Ovary (tissue), 9 donors: Measurements from ENCODE around the gene LCLAT1. TPM values are rescaled to one million over a fixed set of nuclear protein-coding genes. Genes with fewer than 3 reads are reported as not detected.
"Not testable (repeated sequence)": the region's sequence is repeated elsewhere in the genome, so short reads cannot be mapped to it uniquely, and the experiment has no call there.

Experiments
- DNase-seq, 5 donors: peaks; one replicate each; pipeline ENCODE4 v3.0.0-alpha.2; 2019 to 2020
- H3K27ac ChIP-seq, 2 donors: fragments of 200-600 bp; one replicate each; pipeline versions ENCODE4 v1.5.1 to v1.8.0; 2019 to 2022
- H3K27me3 ChIP-seq: fragments of 200-600 bp; one replicate; pipeline ENCODE4 v1.8.0; 2022
- H3K36me3 ChIP-seq: fragments of 200-600 bp; sonication (generic); one replicate; pipeline ENCODE4 v1.5.1; 2019
- H3K4me1 ChIP-seq: one replicate; pipeline ENCODE4 v1.8.1; 2013; ENCODE audit warnings: mild to moderate bottlenecking, moderate library complexity; ENCODE audit not compliant: insufficient read depth
- H3K4me3 ChIP-seq: fragments of 200-600 bp; sonication (generic); one replicate; pipeline ENCODE4 v1.5.1; 2017
- H3K9me3 ChIP-seq, 2 donors: fragments of 200-600 bp in 1 of 2; sonication (generic) in 1 of 2; one replicate each; pipeline versions ENCODE4 v1.5.1 to v1.8.1; 2013 to 2019; ENCODE audit warnings: mild to moderate bottlenecking in 1 of 2, moderate library complexity in 1 of 2
- CTCF ChIP-seq, 3 donors: fragments of 450-650 bp in 2 of 3; fragments of 200-600 bp in 1 of 3; IDR thresholded peaks; one replicate each; pipeline versions ENCODE4 v1.5.1 to v1.8.0; 2016 to 2022; ENCODE audit warnings: antibody characterized with exemption in 3 of 3, mild to moderate bottlenecking in 1 of 3
- EP300 ChIP-seq: sonication (generic); formaldehyde crosslinking; IDR thresholded peaks from one replicate; pipeline ENCODE4 v1.6.1; 2017; ENCODE audit warnings: antibody characterized with exemption
- POLR2A ChIP-seq: fragments of 450-650 bp; IDR thresholded peaks from one replicate; pipeline ENCODE4 v1.6.1; 2017; ENCODE audit warnings: antibody characterized with exemption, mild to moderate bottlenecking, moderate library complexity
- WGBS, 3 donors: extraction: QIAGEN DNeasy Blood & Tissue Kit in 1 of 3; methylation state at CpG; one replicate each; pipeline versions ENCODE4 v1.1.5 to v1.1.7; 2013 to 2017; 5-methylcytosine and 5-hydroxymethylcytosine counted together
- intact Hi-C, 4 donors: fragments of 100-400 bp; cut with DNase I; formaldehyde crosslinking; loops; one replicate each; pipeline versions ENCODE4 v1.11.0 to v1.15.1; 2022 to 2023
- polyA plus RNA-seq, 2 donors: library from polyadenylated mRNA; stranded (reverse); fragments of 200-250 nt in 1 of 2; fragments of 350-450 nt in 1 of 2; fragmentation: Illumina TruSeq in 1 of 2; extraction: RNeasy Lipid Tissue Mini Kit (QIAGEN cat#74804) in 1 of 2; gene quantifications; one replicate each; pipeline ENCODE4 v1.2.3, GENCODE V29; 2013 to 2014
- total RNA-seq, 7 donors: library from RNA; depleted of rRNA in 2 of 7; stranded (reverse); fragments of >200 nt in 2 of 7; fragmentation: NEBNext Ultra II Directional in 3 of 7; extraction: Animal tissue kit (Norgen Biotek cat#: 25700) in 3 of 7; gene quantifications; one replicate each; pipeline versions ENCODE4 v1.1.0 to v1.2.4, GENCODE V29; 2016 to 2023
- donor health status: DM: no; HTN: no; CAD: no; lungs with moderate emphysema.
- donor health status: DM: no; HTN: no; CAD: no.
- donor health status: Bipolar disorder and iron deficiency.
- donor health status: DM: yes; HTN: yes; CAD: no.
- donor health status: DM: no; HTN: no; CAD: no.
- donor health status: DM: yes; HTN: yes; CAD: no.

Gene LCLAT1
- total and polyA plus RNA-seq, 9 donors = 3.2 to 26.5 (median 22.6) TPM

GRCh38 chr2:30636311-30636710 is 189.3 kb downstream of the LCLAT1 start:
- intact Hi-C loops = no loop called here

GRCh38 chr2:30639836-30640235 is 192.8 kb downstream of the LCLAT1 start:
- no peak for DNase-seq
- Histone ChIP-seq H3K9me3 (no peaks in the 10 kb centered on the region), H3K27me3 (no peaks in the 10 kb centered on the region), H3K4me1 (no peaks in the 10 kb centered on the region), H3K36me3 (no peaks in the 10 kb centered on the region), H3K27ac (no peak overlapping the region), H3K4me3 (no peak overlapping the region)
- TF ChIP-seq CTCF (IDR thresholded peaks at IDR 0.05) (no peak), EP300 (no peak), POLR2A (no peak)
- intact Hi-C loops = no loop called here
- WGBS, 3 donors = 93 to 98% (median 94%) methylated on average over 5 of the region's 5 CpGs

More at GRCh38 chr2:30636311-30636710, 189.3 kb downstream of the LCLAT1 start:
- H3K9me3 ChIP-seq = no peaks in the 10 kb centered on the region
- H3K27ac ChIP-seq = no peak overlapping the region
- no peaks in the 10 kb centered on the region for H3K27me3 ChIP-seq
- DNase-seq = no peak
- no peak for TF ChIP-seq POLR2A
- TF ChIP-seq EP300 = no peak
- no peak for TF ChIP-seq CTCF (IDR thresholded peaks at IDR 0.05)
- H3K36me3 ChIP-seq = no peaks in the 10 kb centered on the region
- H3K4me3 ChIP-seq = no peak overlapping the region
- WGBS, 3 donors = 91 to 95% (median 92%) methylated on average over 1 of the region's 1 CpG
- H3K4me1 ChIP-seq = peaks cover under 1% of the 10 kb centered on the region

- TF ChIP-seq EP300 (no peak), POLR2A (no peak), CTCF (IDR thresholded peaks at IDR 0.05) (no peak)
- intact Hi-C loops = no loop called here
- Histone ChIP-seq H3K36me3 (no peaks in the 10 kb centered on the region), H3K27ac (no peak overlapping the region), H3K27me3 (no peaks in the 10 kb centered on the region), H3K4me1 (no peaks in the 10 kb centered on the region), H3K9me3 (no peaks in the 10 kb centered on the region), H3K4me3 (no peak overlapping the region)
- 52 to 73% (median 65%) methylated on average over 3 of the region's 3 CpGs for WGBS, 3 donors
- no peak for DNase-seq
Measured at GRCh38 chr2:30641765-30642345, 194.8 kb downstream of the LCLAT1 start.

DNA sequence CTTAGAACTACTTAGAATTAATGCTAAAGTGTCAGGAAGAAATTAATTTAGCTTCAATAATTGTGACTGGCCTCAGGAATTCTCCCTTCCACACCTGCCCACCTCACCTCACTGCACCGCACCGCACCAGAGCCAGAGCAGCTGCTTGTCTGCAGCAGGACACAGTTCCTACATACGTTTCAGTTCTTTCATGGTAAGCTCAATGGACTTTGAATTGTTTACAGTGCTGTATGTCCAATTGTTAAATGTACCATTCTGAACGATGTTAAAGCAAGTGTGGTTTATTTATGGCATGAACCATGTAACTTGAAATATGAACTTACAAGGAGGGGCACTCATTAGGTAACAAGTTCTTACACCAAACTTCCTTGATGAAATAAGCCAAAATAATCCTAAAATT is 196.0 kb downstream of the LCLAT1 start:
- H3K27me3 ChIP-seq, H3K27ac ChIP-seq, H3K36me3 ChIP-seq, H3K9me3 ChIP-seq, intact Hi-C loops, H3K4me1 ChIP-seq, H3K4me3 ChIP-seq, DNase-seq: not testable (repeated sequence)
- WGBS, 3 donors = 94 to 100% (median 94%) methylated on average over 3 of the region's 4 CpGs

DNA sequence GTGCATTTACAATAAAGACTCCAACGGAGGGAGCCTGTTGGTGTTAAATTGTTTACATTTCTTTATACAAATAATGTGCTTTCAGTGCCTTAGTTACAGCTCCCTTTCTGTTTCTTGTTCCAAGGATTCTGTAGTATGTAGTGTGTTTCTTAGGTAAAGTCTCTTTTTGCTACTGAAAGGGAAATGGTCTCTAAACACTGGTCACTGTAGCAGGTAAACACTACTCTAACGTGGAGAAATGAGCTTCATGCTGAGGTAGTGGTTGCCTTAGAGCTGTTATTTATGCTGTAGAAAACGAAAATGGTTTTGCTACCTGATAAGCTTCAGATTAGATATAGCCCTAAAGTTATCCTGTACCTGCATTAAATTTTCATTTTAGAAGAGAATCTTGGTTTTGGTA is 196.6 kb downstream of the LCLAT1 start:
- no peaks in the 10 kb centered on the region for H3K4me1 ChIP-seq
- H3K27ac ChIP-seq = no peak overlapping the region
- no peaks in the 10 kb centered on the region for H3K36me3 ChIP-seq
- no peak overlapping the region for H3K4me3 ChIP-seq
- TF ChIP-seq POLR2A (no peak), CTCF (IDR thresholded peaks at IDR 0.05) (no peak)
- no peaks in the 10 kb centered on the region for H3K9me3 ChIP-seq
- WGBS, 3 donors = 30 to 52% (median 30%) methylated on average over 3 of the region's 3 CpGs
- DNase-seq = no peak
- intact Hi-C loops = no loop called here
- H3K27me3 ChIP-seq = no peaks in the 10 kb centered on the region
